OCI-LY1 (cell line): ENCODE results near the gene SURF6.

Experiments used
- H2AFZ ChIP-seq: fragments of 200-600 bp; sonication (generic), shearing (Covaris generic); 2 replicates; pipeline ENCODE4 v1.6.0; 2014; ENCODE audit warnings: antibody characterized with exemption, mild to moderate bottlenecking, low read length
- H3F3A ChIP-seq: fragments of 200-600 bp; sonication (generic), shearing (Covaris generic); 2 replicates; pipeline ENCODE4 v1.6.0; 2014; ENCODE audit warnings: mild to moderate bottlenecking, antibody characterized with exemption, low read length, moderate library complexity; ENCODE audit not compliant: insufficient read depth
- H3K27ac ChIP-seq: fragments of 200-600 bp; sonication (generic); 2 replicates; pipeline ENCODE4 v1.5.1; 2014; ENCODE audit warnings: low read length, mixed run types, mild to moderate bottlenecking, low read depth; ENCODE audit not compliant: poor library complexity, severe bottlenecking
- H3K27me3 ChIP-seq: fragments of 200-600 bp; sonication (generic); 2 replicates; pipeline ENCODE4 v1.6.0; 2014; ENCODE audit warnings: antibody characterized with exemption, mild to moderate bottlenecking, low read length, moderate library complexity; ENCODE audit not compliant: insufficient read depth
- H3K36me3 ChIP-seq: fragments of 200-600 bp; sonication (generic); 2 replicates; pipeline ENCODE4 v1.6.1; 2014; ENCODE audit warnings: mild to moderate bottlenecking, antibody characterized with exemption, low read length, moderate library complexity, mixed read lengths; ENCODE audit not compliant: insufficient read depth
- H3K4me1 ChIP-seq: fragments of 200-600 bp; sonication (generic); 2 replicates; pipeline ENCODE4 v1.5.1; 2014; ENCODE audit warnings: mild to moderate bottlenecking, low read length, moderate library complexity; ENCODE audit not compliant: insufficient read depth, severe bottlenecking
- H3K4me2 ChIP-seq: fragments of 200-600 bp; sonication (generic), shearing (Covaris generic); 2 replicates; pipeline ENCODE4 v1.6.1; 2014; ENCODE audit warnings: low read length
- H3K4me3 ChIP-seq: fragments of 200-600 bp; sonication (generic); 2 replicates; pipeline ENCODE4 v1.5.1; 2014; ENCODE audit warnings: low read length, low read depth, mild to moderate bottlenecking, mixed read lengths; ENCODE audit not compliant: poor library complexity, severe bottlenecking
- H3K79me2 ChIP-seq: fragments of 200-600 bp; shearing (Covaris generic); 2 replicates; pipeline ENCODE4 v1.6.1; 2016; ENCODE audit warnings: mixed run types, low read length, mixed read lengths; ENCODE audit not compliant: insufficient read depth
- H3K9ac ChIP-seq: fragments of 200-600 bp; sonication (generic), shearing (Covaris generic); 2 replicates; pipeline ENCODE4 v1.6.1; 2014; ENCODE audit warnings: mild to moderate bottlenecking, low read length, mixed read lengths
- H3K9me2 ChIP-seq: fragments of 200-600 bp; sonication (generic), shearing (Covaris generic); 2 replicates; pipeline ENCODE4 v1.6.1; 2014; ENCODE audit warnings: low read depth, mild to moderate bottlenecking, low read length, mixed read lengths
- H3K9me3 ChIP-seq: fragments of 200-600 bp; shearing (Covaris generic); 2 replicates; pipeline ENCODE4 v1.6.1; 2014; ENCODE audit warnings: low read length, mixed read lengths
- H4K20me1 ChIP-seq: fragments of 200-600 bp; sonication (generic), shearing (Covaris generic); 2 replicates; pipeline ENCODE4 v1.6.0; 2016; ENCODE audit warnings: mild to moderate bottlenecking, low read length; ENCODE audit not compliant: insufficient read depth
- CTCF ChIP-seq: fragments of 200-600 bp; sonication (generic), shearing (Covaris generic); IDR thresholded peaks from 2 replicates; pipeline ENCODE4 v1.5.1; 2017; ENCODE audit warnings: mild to moderate bottlenecking, antibody characterized with exemption, low read length, moderate library complexity, mixed read lengths
- EZH2 ChIP-seq: fragments of 200-600 bp; sonication (generic), shearing (Covaris generic); IDR thresholded peaks from 2 replicates; pipeline ENCODE4 v1.8.0; 2017; ENCODE audit warnings: borderline replicate concordance, mixed run types, mild to moderate bottlenecking, antibody characterized with exemption, low read length, moderate library complexity, mixed read lengths

The SURF6 gene

GRCh38 chr9:133333566-133333965 is 2.4 kb downstream of the SURF6 start:
- Histone ChIP-seq H3K4me2 (no peak overlapping the region), H3K9me3 (no peaks in the 10 kb centered on the region), H2AFZ (no peak overlapping the region), H3K27ac (no peak overlapping the region), H3K4me1 (peaks cover 23% of the 10 kb centered on the region), H3K27me3 (no peaks in the 10 kb centered on the region), H3F3A (0 out of 2 replicates have a peak, but pooled peaks cover 2% of the 10 kb centered on the region), H3K36me3 (peaks cover 54% of the 10 kb centered on the region), H4K20me1 (no peaks in the 10 kb centered on the region), H3K9me2 (no peaks in the 10 kb centered on the region), H3K4me3 (no peak overlapping the region), H3K9ac (no peak overlapping the region), H3K79me2 (peaks cover 13% of the 10 kb centered on the region)
- TF ChIP-seq EZH2 (no peak), CTCF (no peak)

GRCh38 chr9:133333011-133333410 is 3.0 kb downstream of the SURF6 start:
- Histone ChIP-seq H3K9me2 (no peaks in the 10 kb centered on the region), H3K27me3 (no peaks in the 10 kb centered on the region), H3K4me1 (peaks cover 23% of the 10 kb centered on the region), H3K4me3 (no peak overlapping the region), H3K9me3 (no peaks in the 10 kb centered on the region), H3K79me2 (peaks cover 13% of the 10 kb centered on the region), H2AFZ (no peak overlapping the region), H3K27ac (no peak overlapping the region), H3K4me2 (no peak overlapping the region), H3K9ac (no peak overlapping the region), H3K36me3 (peaks cover 52% of the 10 kb centered on the region), H3F3A (0 out of 2 replicates have a peak, but pooled peaks cover 2% of the 10 kb centered on the region), H4K20me1 (no peaks in the 10 kb centered on the region)
- no peak for TF ChIP-seq EZH2
- no peak for TF ChIP-seq CTCF

- peaks cover 52% of the 10 kb centered on the region for H3K36me3 ChIP-seq
- no peaks in the 10 kb centered on the region for H3K9me2 ChIP-seq
- peaks cover 23% of the 10 kb centered on the region for H3K4me1 ChIP-seq
- 0 out of 2 replicates have a peak, but pooled peaks cover 2% of the 10 kb centered on the region for H3F3A ChIP-seq
- TF ChIP-seq EZH2, result no peak
- TF ChIP-seq CTCF, result no peak
- H2AFZ ChIP-seq, result no peak overlapping the region
- H3K79me2 ChIP-seq, result peaks cover 13% of the 10 kb centered on the region
- no peaks in the 10 kb centered on the region for H4K20me1 ChIP-seq
- H3K27ac ChIP-seq, result no peak overlapping the region
- H3K9ac ChIP-seq, result no peak overlapping the region
- H3K27me3 ChIP-seq, result no peaks in the 10 kb centered on the region
- H3K4me3 ChIP-seq, result no peak overlapping the region
- H3K4me2 ChIP-seq, result no peak overlapping the region
- H3K9me3 ChIP-seq, result no peaks in the 10 kb centered on the region
These were observed 3.6 kb downstream of the SURF6 start for GRCh38 chr9:133332381-133332730.
